22Rv1 (cell line): ENCODE measurements around the gene EIF2D.

ENCODE experiments used
- ZFX ChIP-seq: fragments of 450-650 bp; IDR thresholded peaks from 2 replicates; pipeline ENCODE4 v1.6.1; 2017; ENCODE audit warnings: antibody characterized with exemption, borderline replicate concordance
- TF ChIP-seq, protein P1 (sequence below): fragments of 450-650 bp; IDR thresholded peaks from 2 replicates; pipeline ENCODE4 v1.5.1; 2017; ENCODE audit warnings: mild to moderate bottlenecking

- TF ChIP-seq, protein P1, sequence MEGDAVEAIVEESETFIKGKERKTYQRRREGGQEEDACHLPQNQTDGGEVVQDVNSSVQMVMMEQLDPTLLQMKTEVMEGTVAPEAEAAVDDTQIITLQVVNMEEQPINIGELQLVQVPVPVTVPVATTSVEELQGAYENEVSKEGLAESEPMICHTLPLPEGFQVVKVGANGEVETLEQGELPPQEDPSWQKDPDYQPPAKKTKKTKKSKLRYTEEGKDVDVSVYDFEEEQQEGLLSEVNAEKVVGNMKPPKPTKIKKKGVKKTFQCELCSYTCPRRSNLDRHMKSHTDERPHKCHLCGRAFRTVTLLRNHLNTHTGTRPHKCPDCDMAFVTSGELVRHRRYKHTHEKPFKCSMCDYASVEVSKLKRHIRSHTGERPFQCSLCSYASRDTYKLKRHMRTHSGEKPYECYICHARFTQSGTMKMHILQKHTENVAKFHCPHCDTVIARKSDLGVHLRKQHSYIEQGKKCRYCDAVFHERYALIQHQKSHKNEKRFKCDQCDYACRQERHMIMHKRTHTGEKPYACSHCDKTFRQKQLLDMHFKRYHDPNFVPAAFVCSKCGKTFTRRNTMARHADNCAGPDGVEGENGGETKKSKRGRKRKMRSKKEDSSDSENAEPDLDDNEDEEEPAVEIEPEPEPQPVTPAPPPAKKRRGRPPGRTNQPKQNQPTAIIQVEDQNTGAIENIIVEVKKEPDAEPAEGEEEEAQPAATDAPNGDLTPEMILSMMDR: no peak
- no peak for TF ChIP-seq ZFX
Measured at GRCh38 chr1:206559672-206559995, 52.6 kb downstream of the EIF2D start.
